Measurements from ENCODE around the gene CNTN4.
A peak's percentile ranks its signal among the peaks of the same experiment; 100 is the strongest.

Gene CNTN4

DNA sequence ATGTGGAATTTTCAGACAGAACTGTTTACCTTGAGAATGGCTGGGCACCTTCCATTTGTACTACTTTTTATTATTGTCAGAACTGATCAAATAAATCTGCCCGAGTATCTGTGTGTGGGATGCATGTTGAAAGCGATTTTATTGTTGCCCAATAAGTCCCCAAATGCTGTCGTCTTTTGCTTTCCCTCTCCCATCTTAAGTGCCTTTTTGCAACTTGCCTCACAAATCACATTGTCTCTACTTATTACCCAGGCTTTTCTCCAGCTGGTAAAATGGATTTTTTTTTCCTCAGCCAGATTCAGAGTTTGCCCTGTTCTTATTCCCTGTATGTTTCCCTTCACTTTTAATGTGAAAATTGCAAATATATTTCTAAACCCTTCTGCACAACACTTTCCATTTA lies 163.1 kb downstream of the CNTN4 start:
- DNase-seq, result no peak

DNA sequence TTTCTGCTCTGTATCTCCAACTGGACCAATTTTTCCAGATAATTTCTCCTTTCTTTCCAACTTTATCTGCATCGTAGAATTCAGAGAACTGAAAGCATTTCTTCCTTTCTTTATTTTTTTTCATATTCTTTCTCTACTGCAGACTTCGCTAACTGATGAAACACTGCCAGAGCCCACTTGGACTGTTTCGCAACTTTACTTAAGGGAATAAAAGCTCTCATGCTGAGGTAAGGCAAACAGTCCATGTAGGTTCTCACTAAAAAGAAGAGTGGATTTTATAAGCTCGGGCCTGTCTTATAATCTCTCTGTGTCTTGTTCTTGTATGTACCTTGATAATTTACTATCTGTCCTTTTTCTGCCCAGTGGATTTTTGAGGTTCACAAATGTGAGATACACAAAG lies 163.5 kb downstream of the CNTN4 start:
- DNase-seq, result no peak

DNA sequence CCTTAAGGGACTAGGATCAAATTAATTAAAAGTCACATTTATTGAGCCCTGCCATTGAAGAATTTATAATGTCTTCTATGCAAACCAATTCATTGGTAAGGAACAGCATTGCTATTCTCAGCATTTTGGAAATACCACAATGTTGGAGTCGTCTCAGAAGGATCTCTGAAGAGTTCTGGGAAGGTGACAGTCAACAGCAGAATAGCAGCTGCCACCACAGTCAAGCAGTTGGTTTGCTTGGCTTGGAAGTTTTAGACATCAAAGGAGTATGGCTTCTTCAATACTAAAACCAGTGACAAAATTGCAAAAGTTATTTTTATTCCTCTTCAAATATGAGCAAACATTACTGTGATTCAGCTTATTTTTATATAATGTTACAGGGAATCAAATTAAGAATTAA lies 167.9 kb downstream of the CNTN4 start:
- DNase-seq, result no peak

DNA sequence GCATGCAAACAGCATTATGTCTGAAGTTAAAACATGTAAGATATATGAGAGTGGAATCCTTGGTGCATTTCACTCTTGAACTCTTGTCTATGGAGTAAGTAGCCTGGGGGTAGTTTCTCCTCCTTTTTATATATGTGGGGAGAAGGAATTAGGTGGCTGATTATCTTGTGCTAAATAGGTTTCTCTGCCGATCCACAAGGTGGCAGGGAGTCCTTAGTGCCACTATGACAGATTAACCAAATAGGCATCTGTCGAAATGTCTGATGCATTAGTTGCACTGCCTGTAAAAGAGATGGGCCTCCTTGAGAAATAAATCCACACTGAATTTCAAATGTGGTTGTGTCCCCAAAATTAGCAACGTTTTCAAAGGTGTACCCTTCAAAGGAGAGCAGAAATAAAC lies 170.1 kb downstream of the CNTN4 start:
- no peak for DNase-seq

DNA sequence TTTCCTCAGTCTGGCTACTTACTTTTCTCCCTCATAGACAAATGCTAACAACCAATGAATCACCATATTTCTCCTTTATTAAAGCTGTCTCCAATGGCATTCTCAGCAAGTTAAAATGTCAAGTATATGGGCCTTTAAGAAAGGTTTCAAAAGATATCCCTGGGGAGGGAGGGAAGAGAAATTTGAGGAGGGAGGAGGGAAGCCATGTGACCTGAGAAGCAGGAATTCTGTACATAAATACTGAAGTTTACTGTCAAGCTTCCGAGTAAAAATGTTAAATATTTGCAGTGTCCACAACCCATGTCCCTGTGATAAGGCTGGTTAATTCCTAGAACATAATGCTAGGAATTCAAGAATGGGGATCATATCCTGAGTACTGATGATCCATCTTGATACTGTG lies 175.9 kb downstream of the CNTN4 start:
- DNase-seq, result no peak

DNA sequence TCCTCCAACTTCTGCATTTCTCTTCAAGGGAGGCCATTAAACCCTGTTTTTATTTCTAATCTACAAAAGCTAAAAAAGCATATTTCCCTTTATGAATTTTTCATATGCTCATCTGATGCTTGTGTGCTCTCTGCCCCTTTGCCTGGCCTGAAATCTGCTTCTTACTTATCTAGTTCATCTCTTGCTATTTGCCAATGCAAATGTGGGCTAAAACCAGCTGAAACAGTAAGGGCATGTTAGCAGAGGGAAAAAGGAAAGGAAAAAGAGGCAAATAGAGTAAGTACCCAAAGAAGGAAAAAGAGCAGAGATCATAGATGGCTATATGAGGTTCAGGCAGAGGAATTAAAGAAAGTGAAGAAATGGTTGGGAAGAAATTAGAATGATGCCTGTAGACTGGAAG lies 185.2 kb downstream of the CNTN4 start:
- DNase-seq, result no peak

DNA sequence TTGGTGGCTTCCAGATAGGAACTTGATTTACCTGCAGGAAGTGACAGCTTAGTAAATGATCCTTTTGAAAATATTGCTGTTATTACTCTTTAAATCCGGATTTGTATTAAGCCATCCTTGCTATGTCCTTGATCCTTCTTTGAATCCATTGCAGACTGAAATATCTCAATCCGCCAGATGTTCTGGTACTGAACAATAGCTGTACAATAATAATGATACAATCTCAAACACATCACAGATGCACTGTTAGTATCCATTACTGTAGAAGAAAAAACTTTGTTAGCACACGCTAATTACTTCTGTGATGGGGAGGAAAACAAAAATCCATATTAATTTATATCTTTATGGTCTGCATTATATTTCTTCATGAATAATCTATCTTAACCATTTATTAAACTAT lies 202.3 kb downstream of the CNTN4 start:
- no peak for DNase-seq

DNA sequence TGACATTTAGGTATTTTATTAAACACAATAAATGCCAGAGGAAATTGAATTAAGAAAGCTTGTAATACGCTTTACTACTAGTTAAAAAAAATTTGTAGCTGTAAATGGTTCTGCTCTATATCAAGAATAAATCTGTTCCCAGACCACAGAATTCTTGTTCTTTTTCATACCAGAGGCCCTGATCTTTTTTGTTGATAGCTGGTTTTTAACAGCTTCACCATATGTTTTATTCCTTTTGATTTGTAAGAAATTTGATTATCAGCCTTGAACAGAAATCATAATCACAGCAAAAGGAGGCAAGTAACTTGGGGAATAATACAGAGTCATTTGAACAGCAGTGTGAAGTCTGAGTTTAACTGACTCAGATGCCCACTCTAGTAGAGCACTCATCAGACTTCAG lies 202.7 kb downstream of the CNTN4 start:
- no peak for DNase-seq

DNA sequence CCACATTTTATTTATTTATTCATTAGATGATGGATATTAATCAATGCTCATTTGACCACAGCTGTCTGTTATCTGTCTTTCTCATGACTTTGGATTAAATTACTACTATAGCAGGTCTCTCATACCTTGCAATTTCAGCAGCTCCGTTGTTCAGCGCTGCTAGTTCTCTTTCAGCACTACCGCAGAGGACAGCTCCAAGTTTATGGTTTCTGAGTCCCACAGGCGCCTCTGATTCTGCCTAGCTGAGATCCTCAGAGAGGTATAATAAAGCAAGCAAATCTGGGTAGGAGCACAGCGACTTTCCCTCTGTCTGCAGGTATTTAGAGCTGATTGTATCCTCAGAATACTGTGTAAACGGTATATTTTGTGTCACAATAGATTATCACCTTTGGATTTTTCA lies 204.9 kb downstream of the CNTN4 start:
- DNase-seq, result no peak

DNA sequence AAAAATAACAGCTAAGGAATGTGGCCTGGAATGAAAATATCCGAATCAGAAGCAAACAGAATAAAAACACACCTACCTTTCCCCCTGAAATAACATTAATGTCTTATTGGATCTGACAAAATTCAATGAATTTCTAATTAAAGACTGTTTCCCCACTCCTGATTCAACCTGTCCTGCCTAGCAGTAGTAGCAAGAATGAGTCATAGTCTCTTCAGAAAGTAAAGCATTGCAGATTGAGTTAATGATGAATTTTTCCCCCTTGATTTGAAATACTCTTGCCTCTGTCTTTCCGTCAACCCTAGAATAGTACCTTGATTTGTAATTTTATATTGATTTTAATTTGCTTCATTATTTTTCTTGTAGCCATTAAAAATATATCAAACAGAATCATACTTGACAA lies 212.4 kb downstream of the CNTN4 start:
- no peak for DNase-seq

DNA sequence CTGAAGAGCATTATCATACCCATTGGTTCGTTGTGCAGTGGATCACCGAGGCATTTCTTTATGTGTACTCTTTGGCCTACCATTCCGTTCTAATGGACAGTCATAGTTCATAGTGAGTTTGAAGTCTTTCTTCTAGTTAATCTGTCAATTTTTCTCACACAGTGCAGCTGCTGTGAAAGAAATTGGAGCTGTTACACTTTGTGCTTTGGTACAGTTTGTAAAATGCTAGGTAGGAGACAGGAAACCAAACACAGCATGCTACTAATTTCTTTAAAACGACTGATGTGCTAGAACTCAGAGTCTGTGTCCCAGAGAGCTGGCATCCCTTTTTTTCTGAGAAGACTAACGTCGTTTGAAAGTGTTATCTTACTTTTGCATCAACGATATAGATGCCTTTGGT lies 218.9 kb downstream of the CNTN4 start:
- no peak for DNase-seq

DNA sequence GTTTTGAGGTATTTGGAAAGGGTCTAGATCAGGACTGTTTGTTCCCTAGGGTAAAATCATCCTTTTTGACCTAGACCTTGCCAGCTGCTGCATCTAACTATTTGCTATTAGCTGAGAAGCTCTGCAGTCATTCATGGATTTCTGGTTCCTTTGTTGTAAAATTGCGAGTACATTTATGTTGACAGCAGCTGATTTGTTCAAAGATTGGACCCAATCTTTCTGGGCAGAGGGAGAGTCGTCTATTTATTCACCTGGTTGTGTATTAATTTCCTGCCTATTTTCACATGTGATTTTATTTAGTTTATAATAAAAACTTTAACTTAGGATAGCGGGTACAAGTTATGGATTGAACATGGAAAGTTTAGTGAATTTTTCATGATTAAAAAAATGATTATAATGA lies 236.3 kb downstream of the CNTN4 start:
- DNase-seq, result no peak

DNA sequence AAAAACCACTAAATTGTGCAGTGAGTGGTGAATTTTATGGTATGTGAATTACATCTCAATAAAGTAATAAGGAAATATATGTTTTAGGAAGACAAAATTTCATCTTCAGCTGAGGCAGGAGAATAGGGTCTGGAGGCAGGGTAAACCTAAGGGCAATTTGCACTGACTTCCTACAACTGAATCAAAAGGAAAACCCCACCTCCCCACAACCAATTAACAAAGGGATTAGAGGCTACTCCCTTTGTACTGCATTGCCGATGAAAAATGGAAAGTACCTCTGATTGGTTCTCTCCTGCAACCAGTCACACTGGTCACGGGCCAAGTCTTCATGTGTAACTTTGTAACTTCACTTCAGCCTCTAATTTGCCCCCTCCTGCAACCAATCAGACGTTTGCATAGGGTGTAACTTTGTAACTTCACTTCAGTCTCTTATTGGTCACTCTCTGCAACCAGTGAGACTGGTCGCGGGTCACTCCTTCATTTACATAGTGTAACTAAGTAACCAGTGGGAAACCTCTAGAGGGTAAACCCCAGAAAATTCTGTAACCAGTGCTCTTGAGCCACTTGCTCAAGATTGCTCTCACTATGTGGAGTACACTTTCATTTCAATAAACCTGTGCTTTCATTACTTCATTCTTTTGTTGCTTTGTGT lies 244.5 kb downstream of the CNTN4 start:
- DNase-seq, result no peak

DNA sequence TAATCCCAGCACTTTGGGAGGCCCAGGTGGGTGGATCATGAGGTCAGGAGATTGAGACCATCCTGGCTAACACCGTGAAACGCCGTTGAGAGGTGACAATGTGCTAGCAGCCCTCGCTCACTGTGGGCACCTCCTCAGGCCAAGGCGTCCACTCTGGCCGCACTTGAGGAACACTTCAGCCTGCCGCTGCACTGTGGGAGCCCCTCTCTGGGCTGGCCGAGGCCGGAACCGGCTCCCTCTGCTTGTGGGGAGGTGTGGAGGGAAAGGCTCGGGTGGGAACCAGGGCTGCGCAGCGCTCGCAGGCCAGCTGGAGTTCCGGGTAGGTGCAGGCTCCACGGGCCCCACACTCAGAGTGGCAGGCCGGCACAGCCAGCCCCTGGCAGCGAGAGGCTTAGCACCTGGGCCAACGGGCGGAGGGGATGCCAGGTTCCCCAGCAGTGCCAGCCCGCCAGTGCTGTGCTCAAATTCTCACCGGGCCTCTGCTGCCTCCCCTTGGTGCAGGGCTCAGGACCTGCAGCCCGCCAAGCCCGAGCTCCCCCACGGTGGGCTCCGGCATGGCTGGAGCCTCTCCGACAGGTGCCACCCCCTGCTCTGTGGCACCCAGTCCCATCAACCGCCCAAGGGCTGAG lies 253.6 kb downstream of the CNTN4 start:
- DNase-seq, result no peak

DNA sequence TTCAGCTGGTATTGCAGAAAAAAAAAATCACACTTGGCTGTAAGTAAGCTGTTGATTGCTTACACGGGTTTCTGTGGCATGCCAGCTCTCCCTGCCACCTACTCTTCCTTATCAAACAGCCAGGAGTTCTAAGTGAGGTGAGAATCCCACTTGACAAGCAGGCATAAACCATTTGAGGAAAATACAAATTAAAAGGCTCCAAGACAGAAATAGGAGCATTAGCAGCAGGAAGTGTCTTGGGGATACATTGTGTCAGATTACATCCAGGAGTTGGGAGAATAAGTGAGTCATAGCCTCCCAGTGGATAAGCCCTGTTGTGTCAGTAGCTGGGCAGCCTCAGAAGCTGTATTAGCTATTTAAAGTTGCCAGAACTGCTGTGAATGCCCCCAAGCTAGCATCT lies 256.0 kb downstream of the CNTN4 start:
- DNase-seq, result peak in 2 of 51 donors; percentile 2 to 9

DNA sequence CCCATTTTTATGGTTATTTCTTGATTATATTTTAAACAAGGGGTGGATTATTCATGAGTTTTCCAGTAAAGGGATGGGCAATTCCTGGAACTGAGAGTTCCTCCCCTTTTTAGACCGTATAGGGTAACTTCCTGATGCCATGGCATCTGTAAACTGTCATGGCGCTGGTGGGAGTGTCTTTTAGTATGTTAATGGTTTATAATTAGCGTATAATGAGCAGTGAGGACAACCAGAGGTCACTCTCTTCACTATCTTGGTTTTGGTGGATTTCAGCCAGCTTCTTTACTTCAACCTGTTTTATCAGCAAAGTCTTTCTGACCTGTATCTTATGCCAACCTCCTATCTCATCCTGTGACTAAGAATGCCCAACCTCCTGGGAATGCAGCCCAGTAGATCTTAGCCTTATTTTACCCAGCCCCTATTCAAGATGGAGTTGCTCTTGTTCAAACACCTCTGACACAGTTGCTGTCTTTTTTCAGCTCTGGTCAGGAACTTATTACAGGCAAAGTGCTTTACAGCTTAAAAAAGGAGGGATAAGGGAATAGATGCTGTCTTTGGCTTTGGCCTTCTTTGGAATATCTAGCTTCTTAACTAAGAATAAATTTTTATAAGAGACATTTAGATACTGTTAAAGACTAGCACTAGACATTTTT lies 257.8 kb downstream of the CNTN4 start:
- no peak for DNase-seq

DNA sequence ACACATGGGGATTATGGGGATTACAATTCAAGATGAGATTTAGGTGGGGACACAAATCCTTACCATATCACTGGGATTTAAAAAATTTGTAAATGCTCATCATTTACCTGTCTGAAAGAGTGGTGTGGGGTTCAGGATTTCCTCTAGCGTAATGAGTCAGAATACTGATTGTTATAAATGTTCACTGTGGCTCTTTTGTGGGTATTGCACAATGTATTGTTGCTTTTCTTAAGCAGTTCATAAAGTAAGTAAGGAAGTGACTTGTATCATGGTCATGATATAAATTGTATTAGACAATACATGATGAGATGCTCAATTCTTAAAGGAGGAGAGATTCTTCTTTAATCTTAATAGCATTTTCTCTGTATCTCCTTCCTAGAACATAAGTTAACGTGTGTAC lies 262.1 kb downstream of the CNTN4 start:
- no peak for DNase-seq

DNA sequence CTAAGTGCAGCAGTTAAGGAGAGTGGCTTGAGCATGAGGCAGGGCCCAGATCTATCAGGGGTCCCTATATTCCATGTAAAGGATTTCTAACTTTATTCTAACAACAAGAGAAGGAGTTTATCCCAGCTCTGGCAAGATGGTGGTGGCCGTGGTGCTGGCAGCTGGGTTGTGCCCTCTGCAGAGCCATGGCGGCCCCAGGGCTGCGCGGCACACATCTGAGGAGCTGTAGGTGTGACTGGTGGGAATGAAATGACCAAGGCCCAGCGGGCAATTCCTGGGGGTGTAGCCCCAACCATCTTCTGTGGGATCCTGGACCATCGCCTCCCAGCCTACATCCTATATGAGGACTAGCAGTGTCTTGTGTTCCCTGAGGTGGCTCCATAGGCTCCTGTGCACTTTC lies 263.5 kb downstream of the CNTN4 start:
- DNase-seq, result no peak

DNA sequence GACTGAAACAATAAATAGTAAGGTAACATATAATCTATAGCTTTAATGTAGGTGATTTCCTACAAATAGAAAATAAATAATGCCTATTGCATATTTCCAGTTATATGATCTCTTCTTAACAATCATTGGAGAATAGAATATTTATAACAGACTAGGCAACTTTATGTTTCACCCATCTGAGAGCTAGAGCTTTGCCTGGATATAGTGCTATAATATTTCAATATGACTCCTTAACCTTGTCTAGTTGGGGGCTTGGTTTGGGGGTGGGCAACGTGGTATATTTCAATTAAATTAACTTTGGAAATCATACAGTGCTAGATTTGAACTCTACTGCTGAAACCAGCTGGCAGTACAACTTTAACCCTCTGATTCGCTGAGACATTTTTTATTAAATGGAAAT lies 265.2 kb downstream of the CNTN4 start:
- no peak for DNase-seq

DNA sequence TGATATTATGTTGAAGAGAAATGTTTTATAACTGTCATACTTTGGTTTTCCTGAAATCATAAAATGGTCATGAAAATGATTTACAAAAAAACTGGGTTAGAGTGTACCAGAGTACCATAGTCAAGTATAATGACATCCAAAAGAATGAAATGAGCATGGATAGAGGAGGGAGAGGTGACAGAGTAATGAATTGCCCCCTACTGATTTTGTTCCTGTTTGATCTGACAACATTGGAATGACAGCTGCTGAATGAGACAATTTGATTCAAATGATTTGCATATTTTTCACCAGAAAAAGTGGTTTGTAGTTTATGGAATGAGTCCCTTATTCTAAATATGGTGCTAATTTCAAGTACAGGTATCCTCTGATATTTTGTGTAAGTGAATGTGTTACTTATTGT lies 271.7 kb downstream of the CNTN4 start:
- no peak for DNase-seq

DNA sequence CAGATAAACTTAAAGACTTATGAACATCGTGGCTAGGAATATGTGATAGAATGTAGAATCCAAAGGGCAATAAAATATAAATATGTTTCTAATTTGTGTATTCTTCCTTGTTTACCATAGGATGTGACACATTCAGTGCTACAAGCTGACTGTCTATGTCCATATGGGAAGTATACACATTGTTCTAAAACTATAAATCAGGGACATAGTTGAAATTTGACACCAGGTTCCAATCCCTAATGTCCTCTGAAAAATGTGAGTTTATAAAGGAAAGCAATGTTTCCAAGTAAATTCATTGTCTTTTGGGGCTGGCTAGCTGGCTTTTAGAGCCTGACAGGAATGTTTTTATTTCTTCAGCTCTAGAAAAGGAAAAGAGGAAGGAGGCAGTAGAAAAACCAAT lies 273.6 kb downstream of the CNTN4 start:
- no peak for DNase-seq

DNA sequence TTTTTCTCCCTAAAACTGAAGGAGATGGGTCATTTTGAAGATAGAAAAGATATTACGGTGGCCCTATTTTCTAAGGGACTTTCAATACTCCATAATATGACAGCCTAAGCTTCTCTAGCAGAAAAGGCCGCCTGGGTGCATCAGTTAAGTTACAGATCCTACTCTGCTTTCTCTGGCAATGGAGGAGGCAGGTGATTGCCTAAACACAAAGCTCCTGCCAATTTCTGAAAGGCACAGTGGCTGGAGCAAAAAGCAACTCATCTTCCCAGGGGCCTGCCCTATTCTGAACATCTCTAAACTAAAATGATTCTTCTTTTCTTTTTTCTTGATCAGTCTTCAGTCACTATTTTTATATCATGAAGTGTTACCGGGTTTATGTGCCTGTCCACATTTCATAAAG lies 276.7 kb downstream of the CNTN4 start:
- no peak for DNase-seq

DNA sequence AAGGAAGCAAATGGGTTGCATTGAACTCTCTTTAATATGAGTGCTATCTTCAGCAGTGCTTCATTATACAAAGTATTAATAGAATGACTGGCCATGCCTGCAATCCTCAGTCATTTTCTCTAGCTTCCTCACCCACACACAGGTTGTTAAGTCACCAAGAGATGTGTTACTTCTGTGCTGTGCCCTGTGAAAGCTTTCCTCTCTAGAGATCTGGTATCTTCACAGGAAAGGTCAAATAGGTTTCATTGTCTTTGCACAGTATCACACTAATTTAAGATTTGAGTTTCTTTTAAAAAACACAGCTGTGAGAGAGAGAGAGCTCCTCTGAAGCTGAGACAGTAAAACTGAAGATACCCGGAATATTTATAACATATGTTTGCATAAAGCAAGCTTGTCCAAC lies 278.6 kb downstream of the CNTN4 start:
- DNase-seq, result no peak
